ENCODE measurements around the gene PIP5K1C. TPM values are rescaled to one million over a fixed set of nuclear protein-coding genes. Genes with fewer than 3 reads are reported as not detected.

PIP5K1C gene, protein sequence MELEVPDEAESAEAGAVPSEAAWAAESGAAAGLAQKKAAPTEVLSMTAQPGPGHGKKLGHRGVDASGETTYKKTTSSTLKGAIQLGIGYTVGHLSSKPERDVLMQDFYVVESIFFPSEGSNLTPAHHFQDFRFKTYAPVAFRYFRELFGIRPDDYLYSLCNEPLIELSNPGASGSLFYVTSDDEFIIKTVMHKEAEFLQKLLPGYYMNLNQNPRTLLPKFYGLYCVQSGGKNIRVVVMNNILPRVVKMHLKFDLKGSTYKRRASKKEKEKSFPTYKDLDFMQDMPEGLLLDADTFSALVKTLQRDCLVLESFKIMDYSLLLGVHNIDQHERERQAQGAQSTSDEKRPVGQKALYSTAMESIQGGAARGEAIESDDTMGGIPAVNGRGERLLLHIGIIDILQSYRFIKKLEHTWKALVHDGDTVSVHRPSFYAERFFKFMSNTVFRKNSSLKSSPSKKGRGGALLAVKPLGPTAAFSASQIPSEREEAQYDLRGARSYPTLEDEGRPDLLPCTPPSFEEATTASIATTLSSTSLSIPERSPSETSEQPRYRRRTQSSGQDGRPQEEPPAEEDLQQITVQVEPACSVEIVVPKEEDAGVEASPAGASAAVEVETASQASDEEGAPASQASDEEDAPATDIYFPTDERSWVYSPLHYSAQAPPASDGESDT
- total RNA-seq = 32.9 TPM

DNA sequence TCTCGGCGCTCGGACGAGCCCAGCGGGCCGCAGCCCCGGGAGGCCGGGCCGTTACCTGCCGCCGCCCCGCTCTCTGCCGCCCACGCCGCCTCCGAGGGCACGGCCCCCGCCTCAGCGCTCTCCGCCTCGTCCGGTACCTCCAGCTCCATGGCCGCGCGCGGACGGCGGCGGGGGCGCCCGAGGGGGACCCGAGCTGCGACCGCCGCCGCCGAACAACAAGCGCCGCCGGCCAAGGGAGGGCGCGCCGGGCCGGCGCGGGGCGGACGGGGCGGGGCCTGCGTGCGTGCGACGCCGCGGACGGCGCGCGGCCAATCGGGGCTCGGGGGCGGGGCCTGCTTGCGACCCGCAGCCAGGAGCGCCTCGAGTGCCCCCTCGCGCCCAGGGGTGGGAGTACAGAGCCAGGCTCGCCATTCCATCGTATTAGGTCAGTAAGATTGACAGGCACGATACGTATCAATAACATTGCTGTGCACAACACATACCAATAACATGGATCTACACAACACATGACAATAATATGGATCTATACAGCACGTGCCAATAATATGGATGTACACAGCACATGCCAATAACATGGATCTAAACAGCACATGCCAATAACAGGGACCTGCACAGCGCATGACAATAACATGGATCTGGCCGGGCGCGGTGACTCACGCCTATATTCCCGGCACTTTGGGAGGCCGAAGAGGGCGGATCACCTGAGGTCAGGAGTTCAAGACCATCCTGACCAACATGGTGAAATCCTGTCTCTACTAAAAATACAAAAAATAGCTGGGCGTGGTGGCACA, at the start of gene PIP5K1C:
TSS of gene PIP5K1C (minus strand) at position 227 of the 791 bp plus-strand sequence. CDS start at position 149, 78 bp downstream.

DNA sequence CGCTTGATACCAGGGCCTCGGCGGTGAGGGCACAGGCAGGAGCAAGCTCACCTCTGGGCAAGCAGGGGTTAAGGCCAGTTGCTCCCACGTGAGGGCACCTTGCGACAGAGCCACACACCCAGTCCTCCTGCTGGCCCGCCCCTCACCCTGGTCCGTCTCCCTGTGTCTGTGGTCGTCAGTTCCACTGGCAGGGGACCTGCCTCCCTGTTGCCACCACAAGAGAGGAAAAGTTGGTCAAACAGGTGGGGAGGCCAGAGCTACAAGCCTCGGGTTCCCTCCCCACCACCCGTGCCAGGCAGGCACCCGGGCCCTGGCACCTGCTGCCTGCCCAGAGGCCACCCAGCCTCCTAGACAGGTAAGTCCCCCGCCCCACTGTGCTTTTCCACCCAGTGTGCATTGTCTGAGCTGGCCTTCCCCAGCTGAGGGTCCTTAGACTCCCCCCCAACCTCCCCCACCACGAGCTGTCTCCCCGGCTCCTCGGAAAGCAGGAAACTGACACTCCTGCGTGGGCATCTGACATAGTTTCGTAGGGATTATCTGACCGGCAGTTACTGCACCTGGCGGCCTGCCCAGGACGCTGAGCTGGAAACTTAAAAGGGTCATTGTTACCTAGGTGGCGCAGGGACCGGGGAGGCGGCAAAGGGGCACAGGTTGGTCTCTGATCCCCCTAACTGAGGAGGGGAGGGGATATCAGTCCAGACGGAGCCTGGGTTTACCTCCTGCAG, 8.1 kb upstream of the PIP5K1C start, which contains the start of gene TJP3:
TSS of gene TJP3 (plus strand) at position 178 of the 725 bp plus-strand sequence. CDS start 20,049 bp downstream, outside the sequence.

DNA sequence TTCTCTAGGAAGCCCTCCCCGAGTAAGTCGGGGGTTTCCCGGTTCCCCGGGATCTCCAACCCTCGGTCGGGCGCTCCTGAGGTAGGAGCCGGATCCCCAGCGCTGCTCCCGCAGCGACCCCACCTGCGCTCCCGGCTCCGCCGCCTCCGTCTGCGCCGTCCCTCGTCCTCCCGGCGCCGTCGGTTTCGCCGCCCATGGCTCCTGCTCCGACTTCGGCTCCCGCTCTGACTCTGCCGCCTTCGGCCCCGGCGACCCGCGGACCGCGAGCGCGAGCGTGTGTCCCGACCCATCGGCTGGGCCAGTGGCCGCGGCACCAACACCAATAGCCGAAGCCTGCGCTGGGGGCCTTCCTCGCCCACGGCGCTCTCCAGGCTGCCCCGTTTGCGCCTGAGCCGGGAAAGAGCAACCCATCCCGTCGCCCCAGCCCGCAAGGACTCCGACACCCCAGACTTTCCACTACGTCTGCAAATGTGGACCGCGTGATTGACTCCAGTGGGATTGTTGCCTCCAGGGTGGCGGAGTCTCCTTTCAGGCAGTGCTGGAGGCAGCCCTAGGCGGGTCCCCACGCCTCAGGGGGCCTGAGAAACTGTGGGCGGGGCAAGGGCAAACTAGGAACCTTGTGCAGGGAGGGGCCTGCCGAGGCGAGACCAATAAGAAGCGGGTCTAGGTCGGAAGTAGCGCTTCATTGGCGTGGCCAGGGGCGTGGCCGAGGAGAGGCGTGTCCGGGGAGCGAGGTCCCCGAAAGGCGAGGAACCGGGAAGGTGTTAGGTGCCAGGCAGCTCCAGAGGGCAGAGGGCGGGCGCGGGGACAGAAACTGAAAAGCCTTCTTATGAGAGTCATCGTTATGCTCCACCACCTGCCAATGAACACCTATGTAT, 73.6 kb downstream of the PIP5K1C start, which contains the start of gene CACTIN:
TSS of gene CACTIN (minus strand) at position 318 of the 878 bp plus-strand sequence. CDS start at position 290, 28 bp downstream.

DNA sequence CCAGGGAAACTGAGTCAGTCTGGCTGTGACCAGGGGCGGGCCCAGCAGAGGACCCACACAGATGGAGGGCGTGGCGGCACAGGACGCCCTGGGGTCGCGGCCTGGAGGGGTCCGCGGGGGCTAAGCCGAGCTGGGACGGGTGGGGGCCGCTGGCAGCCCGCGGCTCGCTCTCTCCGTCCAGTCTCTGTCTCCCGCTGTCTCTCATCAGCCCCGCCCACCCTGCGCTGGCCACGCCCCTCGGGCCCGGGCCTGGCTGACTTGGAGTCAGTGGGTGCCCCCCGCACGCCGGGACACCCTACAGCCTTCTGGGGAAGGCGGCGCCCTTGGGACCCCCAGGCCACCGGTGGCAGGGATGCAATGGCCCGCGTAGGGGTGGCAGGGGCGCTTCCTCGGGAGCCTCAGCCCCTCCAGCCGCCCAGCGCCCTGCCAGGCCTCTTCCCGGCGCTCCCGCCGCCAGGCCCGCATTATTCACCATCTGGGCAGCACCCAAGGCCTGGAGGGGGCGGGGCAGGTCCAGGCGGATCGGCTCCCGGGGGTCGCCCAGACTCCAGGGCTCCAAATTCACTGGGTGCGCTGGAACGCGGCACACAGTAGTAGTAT, 93.5 kb downstream of the PIP5K1C start, which contains the start of gene TBXA2R:
TSS of gene TBXA2R (minus strand) at position 186 of the 600 bp plus-strand sequence. CDS start 6,241 bp downstream, outside the sequence.

DNA sequence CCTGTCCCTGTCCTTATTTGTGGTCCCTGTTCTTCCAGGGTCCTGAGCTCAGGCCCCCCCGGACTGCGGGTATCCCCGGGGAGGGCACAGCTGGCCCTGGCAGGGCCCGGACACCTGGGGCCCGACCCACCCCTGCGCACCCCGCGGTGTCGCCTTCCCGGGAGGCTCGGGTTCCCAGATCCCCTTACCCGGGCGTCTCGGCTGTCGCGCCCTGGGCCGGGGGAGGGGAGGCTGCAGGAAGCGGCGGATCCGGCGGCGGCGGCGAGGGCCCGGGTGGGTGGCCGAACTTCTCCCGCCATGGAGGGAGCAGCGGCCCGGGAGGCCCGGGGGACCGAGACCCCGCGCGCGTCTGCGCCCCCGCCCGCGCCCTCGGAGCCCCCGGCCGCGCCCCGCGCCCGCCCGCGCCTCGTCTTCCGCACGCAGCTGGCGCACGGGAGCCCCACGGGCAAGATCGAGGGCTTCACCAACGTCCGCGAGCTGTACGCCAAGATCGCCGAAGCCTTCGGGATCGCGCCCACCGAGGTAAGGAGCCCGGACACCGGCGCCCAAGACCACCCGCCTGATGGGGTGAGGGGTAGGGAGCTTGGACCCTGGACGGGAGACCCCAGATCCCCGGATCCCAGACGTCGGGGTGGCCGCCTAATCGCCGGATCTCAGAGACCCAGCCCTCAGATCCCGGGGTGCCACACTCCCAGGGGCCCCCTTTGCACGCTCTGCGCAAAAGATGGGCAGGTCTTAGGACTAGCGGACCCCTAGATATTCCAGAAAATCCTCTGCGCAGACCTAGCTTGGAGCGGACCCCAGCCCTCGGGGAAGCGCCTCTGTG, 114.8 kb downstream of the PIP5K1C start, which contains the start of gene GIPC3:
TSS of gene GIPC3 (plus strand) at position 178 of the 826 bp plus-strand sequence. CDS start at position 298, 120 bp downstream.

Other genes starting within 250 kb of the PIP5K1C start
- gene SMIM24, start 219.9 kb downstream of the PIP5K1C start, total RNA-seq = not detected
- not detected for gene SMIM44, start 217.0 kb downstream of the PIP5K1C start, total RNA-seq
- 9.1 TPM for gene DOHH, start 199.8 kb downstream of the PIP5K1C start, total RNA-seq
- gene FZR1, start 194.2 kb downstream of the PIP5K1C start, total RNA-seq = 62.0 TPM
- gene TEKTIP1, start 161.3 kb downstream of the PIP5K1C start, total RNA-seq = not detected
- gene MFSD12, start 142.9 kb downstream of the PIP5K1C start, total RNA-seq = 42.9 TPM
- 11.0 TPM for gene HMG20B, start 127.5 kb downstream of the PIP5K1C start, total RNA-seq
- under 0.01 TPM for gene GIPC3, start 115.0 kb downstream of the PIP5K1C start, total RNA-seq
- 0.63 TPM for gene TBXA2R, start 93.6 kb downstream of the PIP5K1C start, total RNA-seq
- gene CACTIN, start 73.7 kb downstream of the PIP5K1C start, total RNA-seq = 26.6 TPM
- not detected for gene TJP3, start 7.9 kb upstream of the PIP5K1C start, total RNA-seq
- 25.4 TPM for gene APBA3, start 61.2 kb upstream of the PIP5K1C start, total RNA-seq
- gene MRPL54, start 62.2 kb upstream of the PIP5K1C start, total RNA-seq = 14.7 TPM
- not detected for gene RAX2, start 71.8 kb upstream of the PIP5K1C start, total RNA-seq
- gene MATK, start 85.9 kb upstream of the PIP5K1C start, total RNA-seq = 19.7 TPM
- gene ZFR2, start 168.6 kb upstream of the PIP5K1C start, total RNA-seq = 15.0 TPM
- gene ATCAY, start 180.2 kb upstream of the PIP5K1C start, total RNA-seq = 109 TPM
- not detected for gene NMRK2, start 232.6 kb upstream of the PIP5K1C start, total RNA-seq